ENCODE results near the gene KCNIP4. TPM values are rescaled to one million over a fixed set of nuclear protein-coding genes. Genes with fewer than 3 reads are reported as not detected.

KCNIP4 gene
- total RNA-seq, 1 donor from 2014 or later: 30.4 TPM

DNA sequence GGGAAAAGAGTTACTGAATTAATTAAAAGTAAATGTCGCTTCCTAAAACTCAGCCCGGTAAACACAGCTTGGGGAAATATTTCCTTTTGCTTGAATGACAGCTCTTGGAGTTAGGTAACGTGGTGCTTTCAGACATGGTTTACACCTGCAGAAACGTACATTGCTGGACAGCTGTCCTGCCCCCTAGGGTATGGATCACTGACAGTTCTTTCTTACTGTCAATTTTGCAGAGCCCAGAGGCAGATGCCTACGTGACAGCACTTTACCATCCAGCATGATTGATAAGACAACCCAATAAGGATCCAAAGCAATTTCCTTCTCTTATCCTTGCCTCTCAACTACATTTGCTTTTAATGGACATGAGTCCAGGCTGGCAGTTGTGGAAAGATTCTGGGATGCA lies 913.8 kb downstream of the KCNIP4 start:
- TF ChIP-seq CTCF (IDR thresholded peaks at IDR 0.05; ENCODE audit: partially characterized antibody, unreplicated experiment): no peak
- peaks cover 5% of the 10 kb centered on the region for H3K4me1 Mint-ChIP-seq (ENCODE audit: low read depth, unreplicated experiment)
- DNase-seq: no peak
- H3K4me3 Mint-ChIP-seq (ENCODE audit: unreplicated experiment): no peak overlapping the region
- H3K36me3 Mint-ChIP-seq (ENCODE audit: unreplicated experiment): no peaks in the 10 kb centered on the region
- no peaks in the 10 kb centered on the region for H3K27me3 Mint-ChIP-seq (ENCODE audit: unreplicated experiment)
- no peak overlapping the region for H3K27ac Mint-ChIP-seq (ENCODE audit: unreplicated experiment)
- no peaks in the 10 kb centered on the region for H3K9me3 Mint-ChIP-seq (ENCODE audit: unreplicated experiment)

DNA sequence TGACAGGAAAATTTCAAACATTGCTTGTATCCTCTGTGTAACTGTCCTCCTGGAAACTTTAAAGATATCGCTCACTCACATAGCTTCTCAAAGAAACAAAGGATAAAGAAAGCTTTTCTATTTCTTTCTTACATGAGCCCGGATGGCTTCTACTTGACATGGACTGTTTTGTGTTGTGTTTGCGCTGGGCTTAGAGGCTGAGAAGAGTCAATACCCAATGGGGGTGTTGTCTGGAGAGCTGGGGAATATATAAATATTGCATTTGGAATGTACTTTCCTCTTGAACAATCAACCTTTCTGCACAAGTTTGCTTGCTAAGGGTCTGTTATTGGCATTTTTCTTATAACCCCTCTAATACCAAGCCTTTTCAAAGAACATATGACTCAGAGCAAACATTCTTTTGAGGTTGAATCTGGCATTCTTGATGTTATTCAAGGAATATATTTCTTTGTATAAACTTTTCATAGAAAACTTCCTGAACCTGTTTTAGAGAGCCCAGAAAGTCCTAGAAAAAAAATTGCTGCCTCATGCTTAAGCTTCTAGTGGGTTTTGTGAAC lies 916.4 kb downstream of the KCNIP4 start:
- Mint-ChIP-seq H3K27me3 (ENCODE audit: unreplicated experiment) (no peaks in the 10 kb centered on the region), H3K27ac (ENCODE audit: unreplicated experiment) (no peak overlapping the region), H3K4me3 (ENCODE audit: unreplicated experiment) (no peak overlapping the region), H3K9me3 (ENCODE audit: unreplicated experiment) (no peaks in the 10 kb centered on the region), H3K4me1 (ENCODE audit: low read depth, unreplicated experiment) (peaks cover 5% of the 10 kb centered on the region), H3K36me3 (ENCODE audit: unreplicated experiment) (no peaks in the 10 kb centered on the region)
- TF ChIP-seq CTCF (IDR thresholded peaks at IDR 0.05; ENCODE audit: partially characterized antibody, unreplicated experiment): no peak
- no peak for DNase-seq

DNA sequence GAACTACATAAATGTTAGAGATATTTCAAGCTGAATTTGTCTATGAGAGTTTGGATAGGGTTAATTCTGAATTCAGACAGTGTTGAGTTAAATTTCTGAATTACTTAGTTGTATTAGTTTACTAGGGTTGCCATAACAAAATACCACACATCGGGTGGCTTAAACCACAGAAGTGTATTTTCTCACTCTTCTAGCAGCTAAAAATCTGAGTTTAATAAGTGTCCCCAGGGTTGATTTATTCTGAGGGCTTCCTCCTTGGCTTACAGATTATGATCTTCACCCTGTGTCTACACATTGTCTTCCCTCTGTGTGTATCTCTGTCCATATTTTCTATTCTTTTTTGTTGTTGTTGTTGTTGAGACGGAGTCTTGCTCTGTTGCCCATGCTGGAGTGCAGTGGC lies 929.8 kb downstream of the KCNIP4 start:
- Mint-ChIP-seq H3K9me3 (ENCODE audit: unreplicated experiment) (no peaks in the 10 kb centered on the region), H3K27me3 (ENCODE audit: unreplicated experiment) (peaks cover 1% of the 10 kb centered on the region), H3K36me3 (ENCODE audit: unreplicated experiment) (no peaks in the 10 kb centered on the region), H3K4me3 (ENCODE audit: unreplicated experiment) (no peak overlapping the region), H3K4me1 (ENCODE audit: low read depth, unreplicated experiment) (no peaks in the 10 kb centered on the region), H3K27ac (ENCODE audit: unreplicated experiment) (no peak overlapping the region)
- TF ChIP-seq CTCF (IDR thresholded peaks at IDR 0.05; ENCODE audit: partially characterized antibody, unreplicated experiment): no peak
- no peak for DNase-seq

GRCh38 chr4:21013501-21013900 lies 935.1 kb downstream of the KCNIP4 start:
- H3K4me1 Mint-ChIP-seq (ENCODE audit: low read depth, unreplicated experiment): peaks cover 8% of the 10 kb centered on the region
- no peak for DNase-seq
- H3K27ac Mint-ChIP-seq (ENCODE audit: unreplicated experiment): no peak overlapping the region
- no peak for TF ChIP-seq CTCF (IDR thresholded peaks at IDR 0.05; ENCODE audit: partially characterized antibody, unreplicated experiment)
- H3K27me3 Mint-ChIP-seq (ENCODE audit: unreplicated experiment): peaks cover 1% of the 10 kb centered on the region
- H3K4me3 Mint-ChIP-seq (ENCODE audit: unreplicated experiment): no peak overlapping the region
- H3K9me3 Mint-ChIP-seq (ENCODE audit: unreplicated experiment): no peaks in the 10 kb centered on the region
- H3K36me3 Mint-ChIP-seq (ENCODE audit: unreplicated experiment): no peaks in the 10 kb centered on the region

DNA sequence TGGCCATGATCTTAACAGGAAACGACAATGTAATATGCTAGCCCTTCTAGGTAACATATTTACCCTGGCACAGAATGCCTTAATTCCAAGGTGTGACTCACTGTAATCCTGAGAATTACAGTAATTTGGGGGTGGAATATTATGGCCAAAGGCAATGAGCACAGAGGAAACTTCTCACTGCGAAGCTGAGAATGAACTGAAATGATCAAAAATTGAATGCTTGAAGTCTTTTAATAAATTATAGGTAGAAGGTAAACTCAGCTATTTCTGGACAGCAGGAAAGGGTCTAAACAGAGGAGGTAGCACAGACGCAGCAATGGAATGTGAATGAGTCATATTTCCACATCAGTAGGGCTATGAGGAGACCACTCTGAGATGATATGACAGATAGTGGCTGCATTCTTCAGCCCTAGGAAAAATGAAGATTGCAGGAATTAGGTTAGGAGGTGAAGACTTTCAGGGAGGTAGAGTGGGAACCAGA lies 935.7 kb downstream of the KCNIP4 start:
- peaks cover 8% of the 10 kb centered on the region for H3K4me1 Mint-ChIP-seq (ENCODE audit: low read depth, unreplicated experiment)
- no peak overlapping the region for H3K4me3 Mint-ChIP-seq (ENCODE audit: unreplicated experiment)
- no peaks in the 10 kb centered on the region for H3K36me3 Mint-ChIP-seq (ENCODE audit: unreplicated experiment)
- H3K27ac Mint-ChIP-seq (ENCODE audit: unreplicated experiment): no peak overlapping the region
- DNase-seq: no peak
- no peak for TF ChIP-seq CTCF (IDR thresholded peaks at IDR 0.05; ENCODE audit: partially characterized antibody, unreplicated experiment)
- H3K9me3 Mint-ChIP-seq (ENCODE audit: unreplicated experiment): no peaks in the 10 kb centered on the region
- H3K27me3 Mint-ChIP-seq (ENCODE audit: unreplicated experiment): peaks cover 1% of the 10 kb centered on the region

All from glutamatergic neuron (in vitro differentiated cells).